DMS 273 (cell line): ENCODE data around the gene SPSB3.
"Not testable (repeated sequence)": the region's sequence is repeated elsewhere in the genome, so short reads cannot be mapped to it uniquely, and the experiment has no call there.

Source experiments
- DNase-seq: peaks from one replicate; lab custom pipeline; 2025; ENCODE audit not compliant: unreplicated experiment; lab: John Stamatoyannopoulos, UW

SPSB3 gene

DNA sequence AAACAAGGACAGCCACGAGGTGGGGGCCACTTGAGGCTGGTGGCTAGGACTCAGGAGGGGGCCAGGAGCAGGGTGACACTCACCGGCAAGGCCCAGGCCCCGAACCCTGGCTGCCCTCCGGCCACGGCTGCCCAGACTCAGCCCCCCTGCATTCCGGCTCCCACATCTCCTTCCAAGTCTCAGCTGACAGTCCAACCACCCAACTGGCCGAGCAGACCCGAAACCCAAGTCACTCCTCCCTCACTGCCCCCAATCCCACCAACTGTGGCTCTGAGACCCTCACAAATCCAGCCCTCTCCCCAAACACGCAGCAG lies 34.9 kb upstream of the SPSB3 start:
- DNase-seq = no peak

DNA sequence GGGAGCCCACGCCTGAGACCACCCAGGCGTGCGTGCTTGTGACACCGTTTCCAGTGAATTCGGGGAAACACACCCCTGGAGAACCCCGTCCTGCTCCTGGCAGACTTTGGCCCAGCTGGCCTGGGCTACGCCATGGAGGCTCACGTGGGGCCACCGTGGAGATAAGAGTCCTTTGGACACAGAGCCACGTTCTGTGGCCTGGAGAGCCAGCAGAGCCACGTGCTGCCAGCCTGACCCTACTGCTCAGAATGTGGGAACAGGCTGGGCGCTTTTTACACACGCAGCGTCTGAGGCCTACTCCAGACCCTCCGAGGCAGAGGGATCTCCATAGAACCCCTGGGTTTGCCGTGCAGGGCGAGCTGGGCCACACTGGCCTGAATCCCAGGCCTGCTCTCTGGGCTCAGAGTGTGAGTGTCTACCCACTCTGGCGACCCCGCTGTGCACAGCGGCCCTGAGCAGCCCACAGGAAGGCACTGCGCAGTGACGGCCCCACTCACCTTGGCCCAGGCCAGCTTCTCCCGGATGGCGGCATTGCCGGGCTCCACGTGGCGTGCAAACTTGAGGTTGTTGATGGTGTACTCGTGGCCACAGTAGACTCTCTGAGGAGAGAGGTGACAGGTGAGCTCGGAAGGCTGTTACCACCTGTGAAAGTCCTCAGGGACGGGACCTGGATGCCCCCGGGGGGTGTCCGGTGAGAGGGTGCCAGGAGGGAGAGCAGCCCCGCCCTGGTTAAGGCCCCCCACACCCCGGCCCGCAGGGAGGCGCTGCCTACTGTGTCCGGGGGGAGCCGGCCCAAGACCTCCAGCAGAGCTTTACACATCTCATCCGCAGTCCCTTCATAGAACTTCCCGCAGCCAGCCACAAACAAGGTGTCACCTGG lies 34.3 kb upstream of the SPSB3 start:
- DNase-seq = no peak

DNA sequence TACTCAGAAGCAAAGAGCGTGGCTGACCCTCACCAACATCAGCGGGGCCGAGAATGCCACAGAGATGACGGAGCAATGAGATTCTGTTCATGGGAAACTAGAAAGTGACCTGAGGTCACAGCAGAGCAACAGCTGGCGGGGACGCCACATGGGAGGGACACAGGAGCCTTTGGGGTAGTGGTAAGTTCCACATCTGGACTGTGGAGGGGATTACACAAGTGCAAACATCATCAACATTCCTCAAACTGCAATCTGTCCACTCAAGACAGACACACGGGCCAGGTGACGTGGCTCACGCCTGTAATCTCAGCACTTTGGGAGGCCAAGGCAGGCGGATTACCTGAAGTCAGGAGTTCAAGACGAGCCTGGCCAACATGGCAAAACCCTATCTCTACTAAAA lies 33.1 kb upstream of the SPSB3 start:
- DNase-seq = no peak

DNA sequence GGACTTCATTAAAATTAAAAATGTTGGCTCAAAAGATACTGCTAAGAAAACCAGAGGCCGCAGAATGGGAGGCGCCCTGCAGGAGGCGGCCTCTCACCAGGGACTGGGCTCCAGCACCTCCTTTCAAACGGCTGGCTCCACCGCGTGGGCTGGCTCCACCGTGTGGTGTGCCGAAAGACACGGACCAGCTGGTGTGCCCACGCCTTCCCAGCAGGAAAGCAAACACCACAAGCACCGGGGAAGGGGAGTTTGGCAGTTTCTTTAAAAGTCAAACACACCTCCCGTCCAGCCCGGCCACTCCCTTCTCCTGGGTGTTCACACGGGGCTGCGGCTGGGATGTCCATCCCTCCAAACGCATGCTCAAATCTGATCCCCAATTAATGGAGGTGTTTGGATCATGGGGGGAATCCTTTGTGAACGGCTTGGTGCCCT lies 30.4 kb upstream of the SPSB3 start:
- peak; percentile 96 for DNase-seq

DNA sequence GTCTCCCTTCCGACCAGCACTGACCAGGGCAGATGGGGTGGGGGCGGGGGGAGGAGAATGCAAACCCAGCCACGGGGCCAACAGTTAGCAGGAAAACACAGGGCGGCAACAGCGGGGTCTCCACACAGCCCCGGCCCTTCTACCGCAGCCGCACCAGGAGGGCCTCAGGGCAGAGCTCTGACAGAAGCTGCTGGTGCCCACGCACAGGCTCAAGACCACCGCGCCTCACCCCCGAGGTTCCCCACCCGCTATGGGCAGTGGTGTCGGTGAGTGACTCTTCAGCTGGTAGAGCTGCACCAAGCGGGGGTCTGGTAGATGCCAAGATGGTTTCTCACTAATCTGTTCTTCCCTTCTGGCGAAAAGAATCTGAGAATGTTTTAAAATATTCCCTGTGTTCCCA lies 28.2 kb upstream of the SPSB3 start:
- DNase-seq = no peak

DNA sequence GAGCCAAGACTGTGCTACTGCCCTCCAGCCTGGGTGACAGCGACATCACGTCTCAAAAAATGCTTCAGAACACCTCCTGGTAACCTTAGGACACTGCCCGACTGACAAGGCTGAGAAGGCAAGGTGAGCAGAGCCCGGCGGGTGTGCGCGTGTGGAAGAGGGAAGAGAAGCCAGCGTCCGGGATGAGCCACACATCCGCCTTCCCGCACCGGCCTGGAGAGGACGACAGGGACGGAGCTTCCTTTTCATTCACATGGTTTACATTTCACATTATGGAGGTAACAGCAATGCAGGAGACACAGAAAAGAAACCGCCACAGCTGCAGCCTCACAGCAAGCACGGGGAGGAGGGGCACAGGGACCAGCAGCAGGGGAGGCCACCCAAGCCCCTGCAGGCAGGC lies 27.7 kb upstream of the SPSB3 start:
- no peak for DNase-seq

DNA sequence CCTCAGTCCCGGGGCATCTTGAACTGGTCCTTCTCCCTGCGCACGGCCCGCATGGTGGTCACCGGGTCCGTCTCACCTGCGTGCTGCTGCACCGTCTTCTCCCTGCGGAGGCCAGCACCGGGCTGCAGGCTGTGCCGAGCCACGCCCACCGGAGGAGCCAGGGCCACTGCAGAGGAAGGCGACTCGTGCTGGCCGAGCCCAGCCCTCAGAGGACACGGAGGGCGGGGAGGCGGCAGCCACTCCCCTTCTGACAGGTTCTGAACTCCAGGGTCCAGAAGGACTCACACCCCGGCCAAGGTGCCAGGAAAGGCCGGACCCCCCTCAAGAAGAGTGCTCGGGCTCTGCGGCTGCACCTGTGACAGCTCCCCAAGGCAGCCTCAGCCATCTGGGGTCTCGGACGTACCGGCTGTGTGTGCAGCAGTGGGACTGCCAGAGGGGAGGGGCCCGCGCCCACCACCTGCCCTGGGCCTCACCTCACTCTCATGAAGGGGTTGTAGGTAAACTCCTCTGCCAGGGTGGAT lies 27.0 kb upstream of the SPSB3 start:
- no peak for DNase-seq

DNA sequence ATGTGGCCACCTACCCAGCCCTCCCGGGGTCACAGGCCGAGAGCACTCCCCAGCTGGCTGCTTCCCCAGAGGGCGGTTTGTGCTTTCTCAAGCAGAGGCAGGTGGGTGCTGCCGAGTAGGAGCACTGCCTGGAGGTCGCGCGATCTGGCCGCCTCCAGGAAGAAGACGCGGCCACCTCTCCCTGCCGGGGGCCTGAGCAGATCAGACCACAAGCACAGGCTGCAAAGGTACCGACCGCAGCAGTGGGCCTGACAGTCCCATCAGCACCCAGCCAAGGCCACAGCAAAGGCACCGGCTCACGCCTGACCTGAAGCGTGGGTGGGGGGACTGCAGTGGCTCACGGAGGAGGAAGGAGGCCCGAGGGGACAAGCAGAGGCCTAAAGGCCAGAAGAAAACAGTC lies 26.3 kb upstream of the SPSB3 start:
- DNase-seq = no peak

DNA sequence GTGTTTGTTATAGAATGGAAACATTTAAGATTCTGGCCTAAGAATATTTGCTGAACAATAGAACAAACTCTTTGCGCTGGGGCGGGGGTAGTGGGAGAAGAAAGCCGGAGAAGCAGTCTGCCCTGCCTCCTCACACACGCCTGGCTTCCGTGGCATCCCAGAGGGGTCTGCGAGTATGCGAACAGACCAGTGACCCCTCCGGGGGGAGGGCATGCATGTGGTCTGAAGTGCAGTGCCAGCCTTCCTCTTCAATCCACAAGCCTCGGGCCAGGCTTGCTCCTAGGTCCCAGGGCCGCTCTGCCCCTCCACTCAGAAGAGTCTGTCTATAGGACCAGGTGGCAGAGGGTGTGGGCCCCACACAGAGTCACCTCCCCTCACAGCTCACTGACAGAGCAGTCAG lies 25.3 kb upstream of the SPSB3 start:
- no peak for DNase-seq

DNA sequence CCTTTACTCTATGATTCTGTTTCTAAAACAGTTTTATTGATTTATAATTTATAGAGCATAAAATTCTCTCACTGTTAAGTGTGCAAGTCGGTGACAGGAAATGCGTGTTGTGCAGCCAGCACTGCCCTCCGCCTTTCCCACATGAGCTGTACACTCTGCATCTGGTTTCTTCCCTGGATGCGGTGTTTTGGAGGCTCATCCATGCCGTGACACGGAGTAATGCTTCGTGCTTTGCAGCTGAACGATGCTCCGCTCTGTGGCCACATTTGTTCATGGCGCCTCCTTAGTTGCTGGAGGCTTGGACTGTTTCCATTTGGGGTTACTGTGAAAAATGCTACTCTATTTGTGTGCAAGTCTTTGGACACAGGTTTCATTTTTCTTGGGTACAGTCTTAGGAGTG lies 18.3 kb upstream of the SPSB3 start:
- DNase-seq = no peak

DNA sequence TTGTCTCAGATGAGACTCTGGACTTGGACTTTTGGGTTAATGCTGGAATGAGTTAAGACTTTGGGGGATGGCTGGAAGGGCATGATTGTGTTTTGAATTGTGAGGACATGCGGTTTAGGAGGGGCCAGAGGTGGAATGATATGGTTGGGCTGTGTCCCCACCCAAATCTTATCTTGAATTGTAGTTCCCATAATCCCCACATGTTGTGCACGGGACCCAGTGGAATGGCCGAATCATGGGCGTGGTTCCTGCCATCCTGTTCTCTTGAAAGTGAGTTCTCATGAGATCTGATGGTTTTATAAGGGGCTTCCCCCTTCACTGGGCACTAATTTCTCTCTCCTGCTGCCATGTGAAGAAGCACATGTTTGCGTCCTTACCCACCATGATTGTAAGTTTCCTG lies 16.9 kb upstream of the SPSB3 start:
- not testable (repeated sequence) for DNase-seq

DNA sequence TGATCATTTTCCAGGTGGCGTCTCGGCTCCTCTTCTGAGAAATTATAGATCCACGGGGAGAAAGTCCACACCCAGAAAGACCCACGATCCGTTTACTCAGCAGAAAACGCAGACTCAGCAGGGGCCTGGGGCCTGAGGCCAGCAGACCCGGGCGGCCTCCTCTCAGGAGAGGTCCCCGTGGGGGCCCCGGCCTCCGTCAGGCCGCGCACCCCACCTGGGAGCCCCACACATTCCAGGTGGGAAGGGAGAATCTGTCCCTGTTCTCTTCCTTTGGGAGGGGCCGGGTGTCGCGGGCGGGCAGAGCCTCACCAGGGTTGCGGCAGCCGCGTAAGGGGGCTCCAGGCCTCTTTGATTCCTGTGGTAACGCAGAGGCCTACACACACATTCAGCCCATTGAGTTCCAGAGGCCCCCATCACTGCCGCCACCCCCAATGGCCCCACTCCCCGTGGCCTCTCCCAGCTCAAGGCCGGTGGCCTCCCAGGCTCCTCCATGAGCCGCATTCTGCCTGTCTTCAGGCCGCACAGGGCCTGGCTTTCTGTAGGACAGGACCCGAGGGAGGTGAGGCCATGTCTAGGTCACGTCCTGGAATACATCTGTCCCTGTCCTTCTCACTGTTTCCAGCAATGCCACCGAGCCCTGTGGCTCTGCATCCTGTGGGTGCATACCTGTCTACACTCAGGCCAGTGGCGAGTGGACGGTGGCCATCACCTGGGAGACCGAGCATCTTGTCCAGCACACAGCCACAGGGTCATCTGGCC lies 12.7 kb upstream of the SPSB3 start:
- DNase-seq = no peak

DNA sequence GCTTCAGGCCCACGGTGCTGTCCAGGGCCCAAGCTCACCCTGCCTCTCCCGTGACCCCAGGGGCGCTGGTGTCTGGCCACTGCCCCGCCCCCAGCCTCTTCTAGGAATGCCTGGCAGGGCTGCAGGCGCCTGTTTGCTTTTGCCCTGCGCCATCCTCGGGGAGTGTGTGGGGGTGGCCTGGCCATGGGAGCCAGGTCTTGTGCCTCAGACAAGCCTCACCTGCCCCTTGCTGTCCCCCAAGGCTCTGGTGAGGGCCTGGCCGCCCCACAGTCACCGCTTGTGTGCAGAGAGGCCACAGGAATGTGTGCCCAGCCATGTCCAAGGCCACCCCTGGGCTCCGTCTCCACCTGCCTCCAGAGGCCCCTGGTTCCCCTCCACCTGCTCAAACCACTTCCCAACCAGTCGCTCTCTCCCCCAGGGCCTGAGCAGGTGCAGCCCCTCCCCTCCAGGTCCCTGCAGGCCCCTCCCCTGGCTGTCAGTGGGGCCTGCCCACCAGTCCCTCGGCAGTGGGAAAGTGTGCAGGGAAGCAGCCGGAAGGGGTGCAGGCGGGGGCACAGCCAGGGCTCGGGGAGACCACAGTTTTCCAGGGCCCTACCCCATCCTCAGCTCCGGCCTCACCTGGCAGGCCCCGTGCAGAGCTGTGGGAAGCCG lies 12.0 kb upstream of the SPSB3 start:
- DNase-seq = no peak

DNA sequence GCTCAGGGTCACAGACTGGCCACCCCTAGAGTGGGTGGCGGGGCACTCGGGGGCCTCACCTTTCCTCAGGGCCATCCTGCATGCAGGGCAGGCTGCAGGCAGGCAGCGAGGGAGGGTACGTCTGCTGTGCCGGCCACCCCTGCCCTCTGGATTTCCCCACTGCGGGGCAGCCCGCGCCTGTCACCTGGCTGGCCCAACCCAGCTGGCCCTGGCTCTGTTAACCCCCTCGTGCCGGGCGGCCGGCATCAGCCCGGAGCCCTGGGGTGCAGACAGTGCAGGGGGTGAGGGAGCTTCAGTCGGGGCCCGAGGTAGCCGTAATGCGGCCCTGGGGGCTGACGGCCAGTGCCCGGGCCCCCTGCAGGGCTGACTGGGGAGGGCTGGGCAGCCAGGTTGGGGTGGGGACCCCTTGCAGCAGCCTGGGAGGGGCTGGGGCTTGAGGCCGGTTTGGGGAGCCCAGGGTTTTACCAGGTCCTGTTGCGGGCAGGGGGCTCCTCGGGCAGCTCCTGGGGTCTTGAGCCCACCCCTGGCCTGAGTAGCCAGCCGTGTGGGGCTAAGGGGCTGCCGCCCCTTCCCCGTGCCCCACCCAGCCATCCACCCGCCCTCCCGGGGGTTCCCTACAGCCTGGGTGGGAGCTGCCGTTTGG lies 11.3 kb upstream of the SPSB3 start, which contains the start of gene IGFALS:
IGFALS (minus strand) TSS at position 128 of the 643 bp plus-strand sequence; CDS start at position 75, 53 bp downstream.
- DNase-seq = no peak

DNA sequence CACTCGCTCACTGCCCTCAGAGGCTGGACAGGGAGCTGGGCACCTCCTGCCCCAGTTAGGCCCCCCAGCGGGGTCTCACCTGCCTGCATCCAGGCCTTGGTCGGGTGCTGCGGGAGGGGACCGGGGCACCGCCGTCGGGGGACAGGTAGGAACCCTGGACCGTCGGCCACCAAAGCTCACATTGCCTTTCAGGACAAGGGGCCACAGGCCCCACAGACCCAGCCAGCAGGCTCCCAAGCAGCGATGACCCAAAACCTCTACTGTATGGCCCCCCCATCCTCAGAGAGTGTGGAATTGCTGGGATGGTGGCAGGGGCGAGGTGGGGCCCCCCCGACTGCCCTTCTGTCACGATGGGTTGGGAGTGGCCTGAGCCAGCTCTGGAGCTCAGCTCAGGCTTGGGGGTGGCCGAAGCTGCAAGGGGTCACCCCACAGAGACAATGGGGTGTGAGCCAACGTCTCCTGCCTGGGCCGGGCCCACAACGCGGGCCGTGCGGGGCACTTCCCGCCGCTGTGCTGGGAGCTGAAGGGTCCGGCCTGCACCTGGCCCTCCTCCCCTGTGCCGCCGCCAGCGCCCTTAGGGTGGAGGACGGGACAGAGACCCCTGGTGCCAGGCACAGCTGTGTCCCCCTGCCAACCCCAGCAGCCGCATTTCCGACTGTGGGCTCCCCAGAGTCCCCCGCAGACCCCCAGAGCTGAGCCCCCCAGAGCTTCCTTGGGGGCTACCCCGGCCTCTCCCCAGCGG lies 10.6 kb upstream of the SPSB3 start:
- no peak for DNase-seq

DNA sequence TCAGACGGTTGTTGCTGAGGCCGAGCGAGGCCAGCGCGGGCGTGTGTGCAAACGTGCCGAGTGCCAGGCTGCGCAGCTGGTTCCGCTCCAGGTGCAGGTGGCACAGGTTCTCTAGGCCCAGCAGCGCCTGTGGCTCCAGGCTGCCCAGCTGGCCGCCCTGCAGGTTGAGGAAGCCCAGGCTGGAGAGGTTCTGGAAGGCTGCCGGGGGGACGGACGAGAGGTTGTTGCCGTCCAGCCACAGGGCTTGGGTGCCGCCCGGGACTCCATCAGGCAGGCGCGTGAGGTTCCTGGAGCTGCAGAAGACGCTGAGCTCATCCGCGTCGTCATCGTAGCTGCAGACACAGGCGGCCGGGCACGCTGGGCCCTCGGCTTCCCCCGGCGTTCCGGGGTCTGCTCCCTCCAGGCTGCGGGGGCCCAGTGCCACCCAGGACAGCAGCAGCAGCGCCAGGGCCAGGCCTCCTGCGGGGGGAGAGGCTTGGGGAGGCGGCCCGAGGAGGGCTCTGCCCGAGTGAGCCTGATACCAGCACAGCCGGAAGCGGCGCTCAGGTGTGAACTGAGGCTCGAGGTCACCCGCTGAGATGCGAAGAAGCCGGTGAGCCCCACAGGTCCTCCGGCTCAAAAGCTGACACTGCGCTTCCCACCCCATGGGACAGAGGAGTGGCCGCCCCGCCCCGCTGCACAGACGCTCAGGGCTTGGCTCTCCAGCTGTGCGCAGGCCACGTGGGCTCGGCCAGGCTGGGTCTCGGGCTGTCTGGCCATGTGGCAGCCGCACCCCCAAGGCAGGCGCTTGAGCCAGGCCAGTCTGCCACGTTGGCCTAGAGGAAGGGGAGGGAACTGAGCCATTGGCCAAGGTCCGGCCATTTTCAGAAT lies 9.8 kb upstream of the SPSB3 start:
- no peak for DNase-seq

DNA sequence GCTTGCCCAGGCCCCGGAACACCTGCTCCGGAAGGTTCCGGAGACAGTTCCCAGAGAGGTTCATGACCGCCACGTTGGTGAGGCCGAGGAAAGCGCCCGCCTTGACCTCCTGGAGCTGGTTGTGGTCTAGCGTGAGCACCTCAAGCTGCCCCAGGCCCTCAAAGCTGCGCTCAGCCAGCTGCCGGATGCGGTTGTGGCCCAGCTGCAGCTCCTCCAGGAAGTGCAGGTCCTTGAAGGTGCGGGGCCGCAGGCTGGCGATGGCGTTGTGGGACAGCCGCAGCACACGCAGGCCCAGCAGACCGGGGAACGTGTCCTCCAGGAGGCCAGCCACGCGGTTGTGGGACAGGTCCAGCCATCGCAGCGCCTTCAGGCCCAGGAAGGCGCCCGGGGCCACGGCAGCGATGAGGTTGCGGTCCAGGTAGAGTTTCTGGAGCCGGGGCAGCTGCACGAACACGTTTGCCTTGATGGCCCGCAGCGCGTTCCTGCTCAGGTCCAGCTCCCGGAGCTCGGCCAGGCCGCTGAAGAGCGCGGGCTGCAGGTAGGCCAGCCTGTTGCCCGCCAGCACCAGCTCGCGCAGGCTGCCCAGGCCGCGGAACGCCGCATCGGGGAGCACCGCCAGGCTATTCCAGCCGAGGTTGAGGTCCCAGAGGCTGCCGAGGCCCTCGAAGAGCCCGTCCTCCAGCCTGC lies 9.0 kb upstream of the SPSB3 start:
- DNase-seq = no peak

DNA sequence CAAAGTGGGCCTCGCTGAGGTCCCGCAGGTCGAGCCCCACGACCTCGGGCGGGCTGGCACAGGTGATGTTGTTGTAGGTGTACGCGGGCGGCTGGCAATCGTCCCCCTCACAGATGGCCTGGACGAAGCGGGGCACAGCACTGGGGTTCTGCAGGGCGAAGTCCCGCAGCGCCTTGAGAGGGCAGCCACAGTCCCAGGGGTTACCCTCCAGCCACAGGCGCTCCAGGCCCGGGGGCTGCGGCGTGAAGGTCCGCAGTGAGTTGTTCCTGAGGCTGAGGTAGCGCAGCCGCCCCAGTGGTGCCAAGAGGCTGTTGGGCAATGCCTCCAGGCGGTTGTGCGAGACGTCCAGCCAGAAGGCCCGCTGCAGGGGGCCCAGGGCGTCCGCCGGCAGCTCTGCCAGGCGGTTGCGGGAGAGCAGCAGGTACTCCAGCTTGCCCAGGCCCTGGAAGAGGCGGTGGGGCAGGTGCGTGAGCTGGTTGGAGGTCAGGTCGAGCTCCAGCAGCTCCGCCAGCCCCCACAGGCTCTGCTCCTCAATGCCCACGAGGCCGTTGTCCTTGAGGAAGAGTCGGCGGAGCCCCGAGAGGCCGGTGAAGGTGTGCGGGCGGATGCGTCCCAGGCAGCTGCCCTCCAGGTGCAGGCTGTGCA lies 8.4 kb upstream of the SPSB3 start:
- no peak for DNase-seq

DNA sequence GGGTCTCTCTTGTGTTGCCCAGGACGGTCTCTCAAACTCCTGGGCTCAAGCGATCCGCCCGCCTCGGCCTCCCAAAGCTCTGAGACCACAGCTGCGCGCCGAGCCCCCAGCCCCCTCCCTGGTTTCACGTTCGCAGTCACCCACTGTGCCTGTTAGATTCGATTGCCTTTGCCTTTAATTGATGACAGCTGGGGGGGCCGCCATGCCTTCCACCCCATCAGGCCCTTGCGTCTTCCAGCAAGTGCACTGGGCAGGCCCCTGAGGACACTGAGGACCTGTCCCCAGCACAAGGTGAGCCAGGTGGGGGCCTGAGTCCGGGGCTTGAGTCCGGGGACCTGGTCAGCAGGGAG lies 7.9 kb upstream of the SPSB3 start:
- DNase-seq = no peak
